Measurements from ENCODE around the gene DNA2. TPM values are rescaled to one million over a fixed set of nuclear protein-coding genes. Genes with fewer than 3 reads are reported as not detected.

The DNA2 gene
- total RNA-seq, 3 donors from 2014 or later, result 2.8 to 6.6 (median 3.4) TPM

- intact Hi-C loops (cut with DNase I; ENCODE audit: low total_unique reads), result no loop called here
- H3K9me3 ChIP-seq, result no peaks in the 10 kb centered on the region
- DNase-seq (ENCODE audit: low spot score in 2 of 2), result no peak
- TF ChIP-seq POLR2AphosphoS5 (IDR thresholded peaks at IDR 0.05), result no peak
- TF ChIP-seq POLR2A (IDR thresholded peaks at IDR 0.05), result no peak
- TF ChIP-seq CTCF (IDR thresholded peaks at IDR 0.05), result no peak
- H3K4me1 ChIP-seq, result no peaks in the 10 kb centered on the region
- H3K36me3 ChIP-seq, result no peaks in the 10 kb centered on the region
- H3K4me3 ChIP-seq, result no peak overlapping the region
- no peaks in the 10 kb centered on the region for H3K27me3 ChIP-seq
- no peak overlapping the region for H3K27ac ChIP-seq
Observed at GRCh38 chr10:68506411-68506810, 34.6 kb upstream of the DNA2 start.

GRCh38 chr10:68502846-68503245 lies 31.1 kb upstream of the DNA2 start:
- no peak overlapping the region for H3K4me3 ChIP-seq

GRCh38 chr10:68501691-68502090 lies 29.9 kb upstream of the DNA2 start:
- Histone ChIP-seq H3K36me3 (peaks cover 11% of the 10 kb centered on the region), H3K9me3 (no peaks in the 10 kb centered on the region), H3K27ac (no peak overlapping the region), H3K4me3 (no peak overlapping the region), H3K27me3 (no peaks in the 10 kb centered on the region), H3K4me1 (no peaks in the 10 kb centered on the region)
- intact Hi-C loops (cut with DNase I; ENCODE audit: low total_unique reads), result no loop called here
- TF ChIP-seq POLR2A (IDR thresholded peaks at IDR 0.05) (no peak), POLR2AphosphoS5 (IDR thresholded peaks at IDR 0.05) (no peak), CTCF (IDR thresholded peaks at IDR 0.05) (no peak)
- DNase-seq (ENCODE audit: low spot score in 2 of 2), result no peak

More at GRCh38 chr10:68502846-68503245, 31.1 kb upstream of the DNA2 start:
- H3K27me3 ChIP-seq, result no peaks in the 10 kb centered on the region
- intact Hi-C loops (cut with DNase I; ENCODE audit: low total_unique reads), result no loop called here
- no peak for DNase-seq (ENCODE audit: low spot score in 2 of 2)
- H3K9me3 ChIP-seq, result no peaks in the 10 kb centered on the region
- TF ChIP-seq CTCF (IDR thresholded peaks at IDR 0.05), result no peak
- no peak for TF ChIP-seq POLR2AphosphoS5 (IDR thresholded peaks at IDR 0.05)
- TF ChIP-seq POLR2A (IDR thresholded peaks at IDR 0.05), result no peak
- peaks cover 11% of the 10 kb centered on the region for H3K36me3 ChIP-seq
- H3K27ac ChIP-seq, result no peak overlapping the region
- H3K4me1 ChIP-seq, result no peaks in the 10 kb centered on the region

- peaks cover 11% of the 10 kb centered on the region for H3K36me3 ChIP-seq
- H3K27me3 ChIP-seq, result no peaks in the 10 kb centered on the region
- no peak for DNase-seq (ENCODE audit: low spot score in 2 of 2)
- no peak for TF ChIP-seq POLR2A (IDR thresholded peaks at IDR 0.05)
- no peak for TF ChIP-seq CTCF (IDR thresholded peaks at IDR 0.05)
- no peak for TF ChIP-seq POLR2AphosphoS5 (IDR thresholded peaks at IDR 0.05)
- intact Hi-C loops (cut with DNase I; ENCODE audit: low total_unique reads), result loop anchor here (10.0 kb wide), 1 partner anchor 455 kb away; no protein-coding TSS in a partner anchor
- no peak overlapping the region for H3K4me3 ChIP-seq
- no peak overlapping the region for H3K27ac ChIP-seq
- H3K4me1 ChIP-seq, result no peaks in the 10 kb centered on the region
- H3K9me3 ChIP-seq, result no peaks in the 10 kb centered on the region
Observed at GRCh38 chr10:68499544-68499943, 27.8 kb upstream of the DNA2 start.

- no peaks in the 10 kb centered on the region for H3K9me3 ChIP-seq
- no peak overlapping the region for H3K27ac ChIP-seq
- intact Hi-C loops (cut with DNase I; ENCODE audit: low total_unique reads), result loop anchor here (10.0 kb wide), 1 partner anchor 451 kb away; no protein-coding TSS in a partner anchor
- TF ChIP-seq POLR2A (IDR thresholded peaks at IDR 0.05) (no peak), CTCF (IDR thresholded peaks at IDR 0.05) (no peak), POLR2AphosphoS5 (IDR thresholded peaks at IDR 0.05) (no peak)
- H3K4me3 ChIP-seq, result no peak overlapping the region
- H3K36me3 ChIP-seq, result peaks cover 11% of the 10 kb centered on the region
- H3K27me3 ChIP-seq, result no peaks in the 10 kb centered on the region
- DNase-seq (ENCODE audit: low spot score in 2 of 2), result no peak
- H3K4me1 ChIP-seq, result no peaks in the 10 kb centered on the region
Observed at GRCh38 chr10:68496072-68496471, 24.3 kb upstream of the DNA2 start.

Measured in breast epithelium (tissue), 4 donors.